ENCODE measurements around the gene TAF1B. TPM values are rescaled to one million over a fixed set of nuclear protein-coding genes. Genes with fewer than 3 reads are reported as not detected.

Gene TAF1B
- total RNA-seq, 1 donor from 2014 or later = 15.6 TPM

DNA sequence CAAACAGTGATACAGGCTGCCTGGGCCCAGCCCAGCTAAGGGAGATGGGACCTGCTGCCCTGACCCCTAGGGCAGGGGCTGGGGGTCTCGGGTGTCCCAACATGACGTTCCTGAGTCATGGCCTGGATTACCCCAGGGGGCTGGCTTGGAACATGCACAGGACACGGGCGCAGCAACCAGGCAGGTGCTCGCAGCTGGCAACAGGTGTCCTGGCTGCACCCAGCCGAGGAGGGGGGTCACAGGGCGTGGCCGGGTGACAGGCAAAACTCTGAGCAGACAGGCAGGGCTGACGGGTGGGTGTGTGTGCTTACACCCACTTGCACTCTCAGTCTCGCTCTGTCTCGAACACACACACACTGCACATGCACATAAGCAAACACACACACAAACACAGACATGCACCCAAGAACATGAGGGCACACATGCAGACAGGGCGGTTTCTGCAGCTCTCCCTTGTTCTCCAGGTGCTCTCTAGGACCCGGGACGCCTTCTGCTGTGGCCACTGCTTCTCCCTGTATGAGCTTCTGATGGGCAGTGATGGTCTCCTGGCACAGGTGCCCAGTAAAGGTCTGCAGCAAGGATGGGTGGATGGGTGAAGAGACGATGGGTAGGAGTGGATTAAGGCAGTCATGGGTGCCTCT lies 33.7 kb upstream of the TAF1B start:
- TF ChIP-seq, protein P1, sequence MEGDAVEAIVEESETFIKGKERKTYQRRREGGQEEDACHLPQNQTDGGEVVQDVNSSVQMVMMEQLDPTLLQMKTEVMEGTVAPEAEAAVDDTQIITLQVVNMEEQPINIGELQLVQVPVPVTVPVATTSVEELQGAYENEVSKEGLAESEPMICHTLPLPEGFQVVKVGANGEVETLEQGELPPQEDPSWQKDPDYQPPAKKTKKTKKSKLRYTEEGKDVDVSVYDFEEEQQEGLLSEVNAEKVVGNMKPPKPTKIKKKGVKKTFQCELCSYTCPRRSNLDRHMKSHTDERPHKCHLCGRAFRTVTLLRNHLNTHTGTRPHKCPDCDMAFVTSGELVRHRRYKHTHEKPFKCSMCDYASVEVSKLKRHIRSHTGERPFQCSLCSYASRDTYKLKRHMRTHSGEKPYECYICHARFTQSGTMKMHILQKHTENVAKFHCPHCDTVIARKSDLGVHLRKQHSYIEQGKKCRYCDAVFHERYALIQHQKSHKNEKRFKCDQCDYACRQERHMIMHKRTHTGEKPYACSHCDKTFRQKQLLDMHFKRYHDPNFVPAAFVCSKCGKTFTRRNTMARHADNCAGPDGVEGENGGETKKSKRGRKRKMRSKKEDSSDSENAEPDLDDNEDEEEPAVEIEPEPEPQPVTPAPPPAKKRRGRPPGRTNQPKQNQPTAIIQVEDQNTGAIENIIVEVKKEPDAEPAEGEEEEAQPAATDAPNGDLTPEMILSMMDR (IDR thresholded peaks at IDR 0.05) = no peak
- no peak for DNase-seq (ENCODE audit: low spot score)
- H3K4me1 Mint-ChIP-seq (ENCODE audit: low read depth) = peaks cover 7% of the 10 kb centered on the region
- no peaks in the 10 kb centered on the region for H3K9me3 Mint-ChIP-seq (ENCODE audit: low read depth)
- H3K27ac Mint-ChIP-seq (ENCODE audit: unreplicated experiment) = no peak overlapping the region
- no peaks in the 10 kb centered on the region for H3K27me3 Mint-ChIP-seq (ENCODE audit: low read depth)
- no peak overlapping the region for H3K4me3 Mint-ChIP-seq (ENCODE audit: unreplicated experiment)
- H3K36me3 Mint-ChIP-seq (ENCODE audit: low read depth) = no peaks in the 10 kb centered on the region

DNA sequence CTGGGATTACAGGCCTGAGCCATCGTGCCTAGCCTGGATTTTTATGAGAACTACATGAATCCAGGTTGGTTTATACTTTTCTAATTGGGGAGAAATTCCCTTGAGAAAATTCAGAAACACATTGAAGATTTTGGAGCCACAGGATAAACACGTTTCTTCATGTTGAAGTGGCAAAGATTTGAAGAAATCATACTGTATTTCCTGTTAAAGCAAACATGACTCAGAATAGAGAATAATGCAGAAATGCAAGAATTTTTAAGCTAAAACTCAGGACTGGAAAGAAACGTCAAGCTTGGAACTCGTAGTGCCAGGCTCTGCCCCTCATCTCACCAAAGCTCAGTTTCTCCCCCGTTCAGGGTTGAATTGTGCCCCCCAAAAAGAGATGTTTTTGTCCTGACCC lies 32.1 kb upstream of the TAF1B start:
- Mint-ChIP-seq H3K27ac (ENCODE audit: unreplicated experiment) (no peak overlapping the region), H3K4me3 (ENCODE audit: unreplicated experiment) (no peak overlapping the region), H3K4me1 (ENCODE audit: low read depth) (peaks cover 7% of the 10 kb centered on the region), H3K27me3 (ENCODE audit: low read depth) (no peaks in the 10 kb centered on the region), H3K36me3 (ENCODE audit: low read depth) (no peaks in the 10 kb centered on the region), H3K9me3 (ENCODE audit: low read depth) (no peaks in the 10 kb centered on the region)
- no peak for DNase-seq (ENCODE audit: low spot score)
- TF ChIP-seq, protein P1 (IDR thresholded peaks at IDR 0.05) = no peak

DNA sequence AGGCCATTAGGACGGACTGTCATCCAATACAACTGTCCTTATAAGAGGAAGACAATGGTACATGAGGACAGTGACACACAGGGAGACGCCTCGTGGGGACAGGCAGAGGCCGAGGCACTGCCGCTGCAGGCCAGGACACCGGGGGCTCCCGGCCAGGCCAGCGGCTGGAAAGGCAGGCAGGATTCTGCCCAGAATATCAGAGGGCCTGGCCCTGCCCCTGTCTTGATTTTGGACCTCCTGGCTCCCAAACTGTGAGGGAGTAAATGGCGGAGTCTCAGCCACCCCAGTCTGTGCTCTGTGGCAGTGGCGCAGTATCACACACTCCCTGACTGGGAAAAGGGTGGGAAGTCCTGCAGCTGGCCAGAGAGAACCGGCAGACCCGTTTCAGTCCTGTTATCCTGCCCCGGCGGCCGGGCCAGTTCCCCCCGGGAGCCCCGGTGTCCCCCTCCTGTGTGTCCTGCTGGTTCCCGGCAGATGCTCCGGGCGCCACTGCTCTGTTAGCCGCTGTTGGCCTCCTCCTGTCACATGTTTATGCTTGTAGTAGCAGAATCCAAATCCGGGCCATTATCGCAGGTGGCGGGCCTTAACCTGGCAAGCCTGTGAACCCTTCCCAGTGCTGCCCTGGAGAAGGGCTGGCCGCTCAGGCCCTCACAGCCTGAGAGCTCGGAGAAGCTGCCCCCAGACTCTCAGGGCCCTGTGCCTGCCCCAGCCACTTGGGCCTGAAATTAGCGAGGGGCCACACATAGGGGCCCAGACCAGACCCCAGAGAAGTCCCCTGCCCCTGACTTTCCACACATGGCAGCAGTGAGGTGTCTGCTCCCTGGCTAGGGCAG lies 31.4 kb upstream of the TAF1B start:
- Mint-ChIP-seq H3K4me1 (ENCODE audit: low read depth) (peaks cover 7% of the 10 kb centered on the region), H3K9me3 (ENCODE audit: low read depth) (no peaks in the 10 kb centered on the region), H3K27me3 (ENCODE audit: low read depth) (no peaks in the 10 kb centered on the region), H3K27ac (ENCODE audit: unreplicated experiment) (no peak overlapping the region), H3K4me3 (ENCODE audit: unreplicated experiment) (no peak overlapping the region), H3K36me3 (ENCODE audit: low read depth) (no peaks in the 10 kb centered on the region)
- TF ChIP-seq, protein P1 (IDR thresholded peaks at IDR 0.05) = no peak
- no peak for DNase-seq (ENCODE audit: low spot score)

DNA sequence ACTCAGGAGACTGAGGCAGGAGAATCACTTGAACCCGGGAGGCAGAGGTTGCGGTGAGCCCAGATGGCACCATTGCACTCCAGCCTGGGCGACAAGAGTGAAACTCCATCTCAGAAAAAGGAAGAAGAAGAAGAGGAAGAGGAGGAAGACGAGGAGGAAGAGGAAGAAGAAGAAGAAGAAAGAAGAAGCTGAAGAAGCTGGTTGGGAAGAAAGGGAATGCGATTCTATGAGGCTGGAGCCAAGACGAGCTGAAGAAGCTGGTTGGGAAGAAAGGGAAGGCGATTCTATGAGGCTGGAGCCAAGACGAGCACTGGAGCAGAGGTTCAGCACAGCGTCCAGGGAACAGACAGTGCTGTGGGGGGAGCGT lies 30.3 kb upstream of the TAF1B start:
- TF ChIP-seq, protein P1 (IDR thresholded peaks at IDR 0.05) = no peak
- no peak overlapping the region for H3K27ac Mint-ChIP-seq (ENCODE audit: unreplicated experiment)
- H3K27me3 Mint-ChIP-seq (ENCODE audit: low read depth) = no peaks in the 10 kb centered on the region
- no peaks in the 10 kb centered on the region for H3K36me3 Mint-ChIP-seq (ENCODE audit: low read depth)
- no peaks in the 10 kb centered on the region for H3K9me3 Mint-ChIP-seq (ENCODE audit: low read depth)
- no peak for DNase-seq (ENCODE audit: low spot score)
- H3K4me1 Mint-ChIP-seq (ENCODE audit: low read depth) = peaks cover 7% of the 10 kb centered on the region
- no peak overlapping the region for H3K4me3 Mint-ChIP-seq (ENCODE audit: unreplicated experiment)

DNA sequence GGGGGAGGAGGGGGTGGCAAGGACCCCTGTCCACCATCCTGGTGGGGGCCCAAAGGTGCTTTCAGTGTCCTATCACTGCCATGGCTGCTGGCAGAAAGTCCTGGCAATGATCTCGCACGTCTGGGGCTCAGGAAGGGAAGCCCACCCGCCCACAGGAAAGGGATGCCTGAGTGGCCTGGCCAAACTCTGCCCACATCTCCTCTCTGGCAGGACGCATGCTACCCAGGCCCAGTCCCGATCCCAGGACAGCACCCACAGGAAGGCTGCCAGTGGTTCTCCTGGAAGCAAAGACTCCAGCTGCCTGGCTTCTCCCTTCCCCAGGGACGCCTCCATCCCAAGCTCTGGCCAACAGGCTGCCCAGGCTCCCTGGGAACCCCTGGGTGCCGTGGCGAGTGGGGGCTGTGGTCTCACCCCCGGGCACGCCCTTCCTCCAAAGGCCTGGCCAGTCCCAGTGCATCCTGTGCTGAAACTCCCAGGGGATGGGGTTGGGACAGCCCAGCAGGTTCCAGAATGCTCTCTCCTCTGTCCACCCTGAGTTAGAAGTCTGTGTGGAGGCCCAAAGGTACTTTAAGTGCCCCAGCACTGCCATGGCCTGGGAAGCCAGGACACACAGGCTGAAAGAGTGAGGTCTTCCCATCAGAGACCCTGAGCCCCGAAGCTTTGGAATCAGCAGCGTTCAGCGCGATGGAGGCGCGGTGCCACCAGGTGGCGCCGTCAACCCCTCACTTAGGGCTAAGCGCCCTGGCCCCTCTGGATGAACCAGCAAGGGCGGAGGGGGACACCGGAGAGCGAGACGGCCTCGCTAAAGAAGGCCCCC lies 29.8 kb upstream of the TAF1B start:
- H3K4me1 Mint-ChIP-seq (ENCODE audit: low read depth) = peaks cover 7% of the 10 kb centered on the region
- no peak overlapping the region for H3K27ac Mint-ChIP-seq (ENCODE audit: unreplicated experiment)
- TF ChIP-seq, protein P1 (IDR thresholded peaks at IDR 0.05) = peak; percentile 99
- H3K27me3 Mint-ChIP-seq (ENCODE audit: low read depth) = no peaks in the 10 kb centered on the region
- no peaks in the 10 kb centered on the region for H3K36me3 Mint-ChIP-seq (ENCODE audit: low read depth)
- peak; percentile 77 for DNase-seq (ENCODE audit: low spot score)
- no peaks in the 10 kb centered on the region for H3K9me3 Mint-ChIP-seq (ENCODE audit: low read depth)
- no peak overlapping the region for H3K4me3 Mint-ChIP-seq (ENCODE audit: unreplicated experiment)
